ENCODE measurements around the gene EPHB1.

EPHB1 gene

GRCh38 chr3:134929976-134930375 lies 134.9 kb downstream of the EPHB1 start:
- in situ Hi-C loops (cut with HindIII; ENCODE audit: low sequenced_read_pairs) = no loop called here
- TF ChIP-seq, protein P1, sequence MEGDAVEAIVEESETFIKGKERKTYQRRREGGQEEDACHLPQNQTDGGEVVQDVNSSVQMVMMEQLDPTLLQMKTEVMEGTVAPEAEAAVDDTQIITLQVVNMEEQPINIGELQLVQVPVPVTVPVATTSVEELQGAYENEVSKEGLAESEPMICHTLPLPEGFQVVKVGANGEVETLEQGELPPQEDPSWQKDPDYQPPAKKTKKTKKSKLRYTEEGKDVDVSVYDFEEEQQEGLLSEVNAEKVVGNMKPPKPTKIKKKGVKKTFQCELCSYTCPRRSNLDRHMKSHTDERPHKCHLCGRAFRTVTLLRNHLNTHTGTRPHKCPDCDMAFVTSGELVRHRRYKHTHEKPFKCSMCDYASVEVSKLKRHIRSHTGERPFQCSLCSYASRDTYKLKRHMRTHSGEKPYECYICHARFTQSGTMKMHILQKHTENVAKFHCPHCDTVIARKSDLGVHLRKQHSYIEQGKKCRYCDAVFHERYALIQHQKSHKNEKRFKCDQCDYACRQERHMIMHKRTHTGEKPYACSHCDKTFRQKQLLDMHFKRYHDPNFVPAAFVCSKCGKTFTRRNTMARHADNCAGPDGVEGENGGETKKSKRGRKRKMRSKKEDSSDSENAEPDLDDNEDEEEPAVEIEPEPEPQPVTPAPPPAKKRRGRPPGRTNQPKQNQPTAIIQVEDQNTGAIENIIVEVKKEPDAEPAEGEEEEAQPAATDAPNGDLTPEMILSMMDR (IDR thresholded peaks at IDR 0.05; ENCODE audit: low read depth, low read length, missing control alignments) = no peak
- H3K4me3 ChIP-seq (ENCODE audit: low read depth, low read length) = no peak overlapping the region
- no peak for DNase-seq (ENCODE audit: low read depth)

- no peak overlapping the region for H3K4me3 ChIP-seq (ENCODE audit: low read depth, low read length)
- no peak for DNase-seq (ENCODE audit: low read depth)
- in situ Hi-C loops (cut with HindIII; ENCODE audit: low sequenced_read_pairs) = no loop called here
- TF ChIP-seq, protein P1 (IDR thresholded peaks at IDR 0.05; ENCODE audit: low read depth, low read length, missing control alignments) = no peak
Measured at GRCh38 chr3:134931045-134931785, 136.2 kb downstream of the EPHB1 start.

DNA sequence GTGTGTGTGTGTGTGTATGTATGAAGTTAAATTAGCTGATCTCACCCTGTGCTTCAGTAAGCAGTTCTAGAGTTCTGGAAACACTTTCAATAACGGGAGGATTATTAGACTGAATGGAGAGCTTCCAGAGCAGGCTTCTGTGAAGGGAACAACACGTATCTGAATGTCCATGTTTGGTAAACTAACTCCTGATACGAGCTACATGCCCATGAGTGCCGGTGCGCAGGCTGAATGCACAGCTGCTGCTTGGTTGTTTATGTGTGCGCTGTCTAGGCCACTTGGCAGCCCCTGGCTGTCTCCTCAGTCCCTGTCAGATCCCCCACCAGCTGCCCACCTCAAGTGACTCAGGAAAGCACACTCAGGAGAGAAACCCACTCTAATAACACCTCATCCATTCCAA lies 137.0 kb downstream of the EPHB1 start:
- in situ Hi-C loops (cut with HindIII; ENCODE audit: low sequenced_read_pairs) = no loop called here
- no peak for DNase-seq (ENCODE audit: low read depth)
- TF ChIP-seq, protein P1 (IDR thresholded peaks at IDR 0.05; ENCODE audit: low read depth, low read length, missing control alignments) = no peak
- no peak overlapping the region for H3K4me3 ChIP-seq (ENCODE audit: low read depth, low read length)

DNA sequence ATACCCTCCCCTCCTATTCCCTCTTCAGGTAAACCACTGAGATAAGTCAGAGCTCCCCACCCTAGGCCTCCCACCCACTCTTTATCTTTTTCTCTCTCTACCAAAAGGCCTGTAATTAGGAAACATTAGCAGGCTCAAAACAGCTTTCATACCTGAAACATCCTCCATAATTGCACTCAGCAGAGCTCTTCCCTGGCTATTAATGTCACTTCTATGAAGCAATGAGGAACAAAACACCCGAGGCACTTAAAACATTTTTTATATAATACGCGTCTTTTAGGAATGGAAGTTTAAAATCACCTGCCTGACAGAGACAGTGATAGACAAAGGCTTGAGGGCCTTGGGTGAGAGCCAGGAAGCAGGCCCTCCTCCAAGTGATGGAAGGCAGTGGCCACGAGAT lies 138.9 kb downstream of the EPHB1 start:
- TF ChIP-seq, protein P1 (IDR thresholded peaks at IDR 0.05; ENCODE audit: low read depth, low read length, missing control alignments) = no peak
- no peak for DNase-seq (ENCODE audit: low read depth)
- in situ Hi-C loops (cut with HindIII; ENCODE audit: low sequenced_read_pairs) = no loop called here
- H3K4me3 ChIP-seq (ENCODE audit: low read depth, low read length) = no peak overlapping the region

GRCh38 chr3:134934933-134935332 lies 139.9 kb downstream of the EPHB1 start:
- no peak overlapping the region for H3K4me3 ChIP-seq (ENCODE audit: low read depth, low read length)
- in situ Hi-C loops (cut with HindIII; ENCODE audit: low sequenced_read_pairs) = no loop called here
- no peak for DNase-seq (ENCODE audit: low read depth)
- TF ChIP-seq, protein P1 (IDR thresholded peaks at IDR 0.05; ENCODE audit: low read depth, low read length, missing control alignments) = no peak

DNA sequence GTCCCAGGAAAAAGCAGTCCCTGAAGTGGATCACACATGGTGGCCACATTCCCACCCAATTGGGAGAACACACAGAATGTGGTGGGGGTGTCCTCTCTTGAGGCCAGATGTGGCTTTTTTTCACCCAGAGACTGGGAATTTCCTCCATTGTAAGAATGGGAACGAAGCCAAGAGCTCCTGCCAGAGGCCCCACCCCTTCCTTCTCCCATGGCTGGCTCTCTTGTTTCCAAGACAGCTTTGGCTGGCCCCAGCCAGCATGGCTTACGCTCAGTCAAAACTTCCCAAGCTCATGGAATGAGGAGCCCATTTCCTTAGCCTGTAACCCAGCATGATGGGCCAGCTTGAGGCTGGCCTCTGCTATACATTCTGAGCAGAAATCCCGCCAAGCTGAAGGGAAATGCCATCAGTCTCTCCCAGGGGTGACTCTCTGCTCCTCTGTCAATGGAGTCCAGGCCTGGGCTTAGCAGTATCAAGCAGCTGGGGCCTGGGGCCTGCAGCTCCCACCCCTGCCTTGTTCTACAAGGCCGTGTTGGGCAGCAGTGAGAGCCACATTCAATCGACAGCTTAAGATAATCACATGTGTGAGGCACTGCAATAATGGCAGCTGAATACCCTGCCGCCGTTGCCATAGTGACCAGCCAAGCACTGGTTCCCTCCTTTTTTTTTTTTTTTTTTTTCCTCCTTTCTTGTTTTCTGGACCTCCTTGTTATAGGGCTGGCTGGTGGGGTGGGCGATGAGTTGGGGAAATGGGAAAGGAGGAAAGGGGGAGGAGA lies 142.4 kb downstream of the EPHB1 start:
- TF ChIP-seq, protein P1 (IDR thresholded peaks at IDR 0.05; ENCODE audit: low read depth, low read length, missing control alignments) = no peak
- no peak overlapping the region for H3K4me3 ChIP-seq (ENCODE audit: low read depth, low read length)
- no peak for DNase-seq (ENCODE audit: low read depth)
- in situ Hi-C loops (cut with HindIII; ENCODE audit: low sequenced_read_pairs) = no loop called here
